A549 (cell line): ENCODE measurements around the gene TAF10.

Experiments used
- BHLHE40 ChIP-seq: IDR thresholded peaks from 2 replicates; pipeline ENCODE4 v1.6.1; 2012; ENCODE audit warnings: low read depth, low read length, inconsistent platforms
- CBX8 ChIP-seq: fragments of 200-600 bp; sonication (generic); IDR thresholded peaks from 2 replicates; pipeline ENCODE4 v1.6.1; 2016
- CHD2 ChIP-seq: fragments of 150-350 bp; IDR thresholded peaks from 2 replicates; pipeline ENCODE4 v1.6.1; 2014; ENCODE audit warnings: low read length; ENCODE audit not compliant: partially characterized antibody
- EP300 ChIP-seq, 2 experiments: fragments of >200 bp; sonication (Bioruptor Twin); formaldehyde crosslinking; IDR thresholded peaks; 2 replicates in 1 of 2; 3 replicates in 1 of 2; pipeline ENCODE4 v1.6.1; 2016 to 2017
- TF ChIP-seq, protein P1 (sequence below): fragments of >200 bp; sonication (Bioruptor Twin); formaldehyde crosslinking; IDR thresholded peaks from 3 replicates; pipeline ENCODE4 v1.5.1; 2016

- no peak for TF ChIP-seq BHLHE40
- TF ChIP-seq CBX8 = no peak
- TF ChIP-seq CHD2 = no peak
- TF ChIP-seq EP300 (IDR thresholded peaks at IDR 0.05) = no peak
- TF ChIP-seq, protein P1, sequence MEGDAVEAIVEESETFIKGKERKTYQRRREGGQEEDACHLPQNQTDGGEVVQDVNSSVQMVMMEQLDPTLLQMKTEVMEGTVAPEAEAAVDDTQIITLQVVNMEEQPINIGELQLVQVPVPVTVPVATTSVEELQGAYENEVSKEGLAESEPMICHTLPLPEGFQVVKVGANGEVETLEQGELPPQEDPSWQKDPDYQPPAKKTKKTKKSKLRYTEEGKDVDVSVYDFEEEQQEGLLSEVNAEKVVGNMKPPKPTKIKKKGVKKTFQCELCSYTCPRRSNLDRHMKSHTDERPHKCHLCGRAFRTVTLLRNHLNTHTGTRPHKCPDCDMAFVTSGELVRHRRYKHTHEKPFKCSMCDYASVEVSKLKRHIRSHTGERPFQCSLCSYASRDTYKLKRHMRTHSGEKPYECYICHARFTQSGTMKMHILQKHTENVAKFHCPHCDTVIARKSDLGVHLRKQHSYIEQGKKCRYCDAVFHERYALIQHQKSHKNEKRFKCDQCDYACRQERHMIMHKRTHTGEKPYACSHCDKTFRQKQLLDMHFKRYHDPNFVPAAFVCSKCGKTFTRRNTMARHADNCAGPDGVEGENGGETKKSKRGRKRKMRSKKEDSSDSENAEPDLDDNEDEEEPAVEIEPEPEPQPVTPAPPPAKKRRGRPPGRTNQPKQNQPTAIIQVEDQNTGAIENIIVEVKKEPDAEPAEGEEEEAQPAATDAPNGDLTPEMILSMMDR = no peak
Observed at GRCh38 chr11:6565988-6566703, 45.9 kb downstream of the TAF10 start.
